Gastrocnemius medialis (tissue), 4 donors: ENCODE measurements around the gene CRACDL. TPM values are rescaled to one million over a fixed set of nuclear protein-coding genes. Genes with fewer than 3 reads are reported as not detected.

ENCODE experiments used
- ATAC-seq, 2 donors: fragments of 150-250 bp; one replicate each; pipeline ENCODE4 v1.9.1; 2016
- DNase-seq, 2 donors: peaks; one replicate each; pipeline ENCODE4 v3.0.0-alpha.2; 2019
- H3K27ac ChIP-seq, 4 donors: fragments of 200-600 bp; sonication (generic); 1 replicate in 1 of 4; 2 replicates in 3 of 4; pipeline ENCODE4 v1.5.1; 2016 to 2018; ENCODE audit warnings: mild to moderate bottlenecking in 2 of 4, moderate library complexity in 1 of 4
- H3K27me3 ChIP-seq, 3 donors: fragments of 200-600 bp; sonication (generic) in 2 of 3; 1 replicate in 1 of 3; 2 replicates in 2 of 3; pipeline versions ENCODE4 v1.5.1 to v1.6.0; 2016 to 2019; ENCODE audit warnings: mild to moderate bottlenecking in 1 of 3, moderate library complexity in 1 of 3
- H3K36me3 ChIP-seq, 2 donors: fragments of 200-600 bp; sonication (generic) in 1 of 2; one replicate each; pipeline ENCODE4 v1.5.1; 2017 to 2018
- H3K4me1 ChIP-seq, 2 donors: fragments of 200-600 bp; sonication (generic) in 1 of 2; one replicate each; pipeline ENCODE4 v1.5.1; 2016 to 2017; ENCODE audit warnings: mild to moderate bottlenecking in 2 of 2
- H3K4me3 ChIP-seq, 4 donors: fragments of 200-600 bp; sonication (generic) in 3 of 4; 1 replicate in 1 of 4; 2 replicates in 3 of 4; pipeline ENCODE4 v1.5.1; 2016 to 2019; ENCODE audit warnings: mild to moderate bottlenecking in 2 of 4
- H3K9me3 ChIP-seq, 3 donors: fragments of 200-600 bp; sonication (generic) in 2 of 3; 1 replicate in 1 of 3; 2 replicates in 2 of 3; pipeline ENCODE4 v1.5.1; 2016 to 2019
- CTCF ChIP-seq, 5 experiments: fragments of 450-650 bp in 3 of 5; fragments of 200-600 bp in 2 of 5; sonication (generic) in 2 of 5; IDR thresholded peaks in 4 of 5; conservative IDR thresholded peaks in 1 of 5; 1 replicate in 4 of 5; 2 replicates in 1 of 5; pipeline ENCODE4 v1.5.1; 2016 to 2019; ENCODE audit warnings: antibody characterized with exemption in 5 of 5, mild to moderate bottlenecking in 3 of 5, moderate library complexity in 3 of 5
- POLR2A ChIP-seq, 2 donors: fragments of 450-650 bp; IDR thresholded peaks; one replicate each; pipeline ENCODE4 v1.6.1; 2017; ENCODE audit warnings: antibody characterized with exemption in 2 of 2, mild to moderate bottlenecking in 2 of 2, moderate library complexity in 2 of 2
- in situ Hi-C, 4 donors: fragments of 200-750 bp; cut with MboI; loops; one replicate each; pipeline versions ENCODE4 v1.15.0 to v1.8.0; 2017; ENCODE audit warnings: low sequenced_read_pairs in 4 of 4
- intact Hi-C: fragments of 100-400 bp; cut with DNase I; formaldehyde crosslinking; loops from one replicate; pipeline ENCODE4 v1.15.1; 2023; ENCODE audit warnings: low total_unique reads
- total RNA-seq, 4 donors: library from RNA; depleted of rRNA; stranded (reverse); fragments of >200 nt; gene quantifications; one replicate each; pipeline versions ENCODE4 v1.1.0 to v1.2.3, GENCODE V29; 2016

CRACDL gene
- total RNA-seq, 4 donors from 2014 or later = 0.71 to 18.2 (median 2.9) TPM

- DNase-seq = no peak
- no peaks in the 10 kb centered on the region for H3K4me1 ChIP-seq
- TF ChIP-seq CTCF (IDR thresholded peaks at IDR 0.05 in 4 of 5, conservative IDR thresholded peaks at IDR 0.05 in 1 of 5) (no peak), POLR2A (IDR thresholded peaks at IDR 0.05) (no peak)
- in situ Hi-C loops (no loop called here), intact Hi-C loops (no loop called here)
- no peaks in the 10 kb centered on the region for H3K9me3 ChIP-seq
- no peaks in the 10 kb centered on the region for H3K36me3 ChIP-seq
- no peak for ATAC-seq
- peaks cover 0 to 8% (median 0%) of the 10 kb centered on the region in 3 donors for H3K27me3 ChIP-seq
- H3K4me3 ChIP-seq = no peak overlapping the region
- no peak overlapping the region for H3K27ac ChIP-seq
Observed at GRCh38 chr2:98952966-98953365, 16.9 kb upstream of the CRACDL start.

- peaks cover 0 to 6% (median 0%) of the 10 kb centered on the region in 3 donors for H3K27me3 ChIP-seq
- no peak for TF ChIP-seq POLR2A (IDR thresholded peaks at IDR 0.05)
- no peak for TF ChIP-seq CTCF (IDR thresholded peaks at IDR 0.05 in 4 of 5, conservative IDR thresholded peaks at IDR 0.05 in 1 of 5)
- in situ Hi-C loops = no loop called here
Observed at GRCh38 chr2:98948956-98949739, 13.1 kb upstream of the CRACDL start.

GRCh38 chr2:98947554-98947953 is 11.5 kb upstream of the CRACDL start:
- no peak overlapping the region for H3K4me3 ChIP-seq
- no peaks in the 10 kb centered on the region for H3K4me1 ChIP-seq
- DNase-seq (no peak), ATAC-seq (no peak)
- H3K36me3 ChIP-seq = no peaks in the 10 kb centered on the region
- peaks cover 0 to 5% (median 0%) of the 10 kb centered on the region in 3 donors for H3K27me3 ChIP-seq
- TF ChIP-seq POLR2A (IDR thresholded peaks at IDR 0.05) (no peak), CTCF (IDR thresholded peaks at IDR 0.05 in 4 of 5, conservative IDR thresholded peaks at IDR 0.05 in 1 of 5) (no peak)
- intact Hi-C loops = no loop called here
- in situ Hi-C loops = no loop called here
- no peak overlapping the region for H3K27ac ChIP-seq
- H3K9me3 ChIP-seq = no peaks in the 10 kb centered on the region

More at GRCh38 chr2:98948956-98949739, 13.1 kb upstream of the CRACDL start:
- intact Hi-C loops = no loop called here
- Histone ChIP-seq H3K9me3 (no peaks in the 10 kb centered on the region), H3K36me3 (no peaks in the 10 kb centered on the region), H3K4me1 (no peaks in the 10 kb centered on the region), H3K27ac (no peak overlapping the region), H3K4me3 (no peak overlapping the region)
- ATAC-seq (no peak), DNase-seq (no peak)

- H3K9me3 ChIP-seq = no peaks in the 10 kb centered on the region
- intact Hi-C loops (no loop called here), in situ Hi-C loops (no loop called here)
- no peak for DNase-seq
- TF ChIP-seq CTCF (IDR thresholded peaks at IDR 0.05 in 4 of 5, conservative IDR thresholded peaks at IDR 0.05 in 1 of 5) (no peak), POLR2A (IDR thresholded peaks at IDR 0.05) (no peak)
- H3K36me3 ChIP-seq = no peaks in the 10 kb centered on the region
- no peak overlapping the region for H3K4me3 ChIP-seq
- no peak for ATAC-seq
- no peak overlapping the region for H3K27ac ChIP-seq
- no peaks in the 10 kb centered on the region for H3K4me1 ChIP-seq
- peaks cover 0 to 5% (median 0%) of the 10 kb centered on the region in 3 donors for H3K27me3 ChIP-seq
Observed at GRCh38 chr2:98946855-98947254, 10.8 kb upstream of the CRACDL start.
